ENCODE data around the gene CEP72.
"Not testable (repeated sequence)": the region's sequence is repeated elsewhere in the genome, so short reads cannot be mapped to it uniquely, and the experiment has no call there.

DNA sequence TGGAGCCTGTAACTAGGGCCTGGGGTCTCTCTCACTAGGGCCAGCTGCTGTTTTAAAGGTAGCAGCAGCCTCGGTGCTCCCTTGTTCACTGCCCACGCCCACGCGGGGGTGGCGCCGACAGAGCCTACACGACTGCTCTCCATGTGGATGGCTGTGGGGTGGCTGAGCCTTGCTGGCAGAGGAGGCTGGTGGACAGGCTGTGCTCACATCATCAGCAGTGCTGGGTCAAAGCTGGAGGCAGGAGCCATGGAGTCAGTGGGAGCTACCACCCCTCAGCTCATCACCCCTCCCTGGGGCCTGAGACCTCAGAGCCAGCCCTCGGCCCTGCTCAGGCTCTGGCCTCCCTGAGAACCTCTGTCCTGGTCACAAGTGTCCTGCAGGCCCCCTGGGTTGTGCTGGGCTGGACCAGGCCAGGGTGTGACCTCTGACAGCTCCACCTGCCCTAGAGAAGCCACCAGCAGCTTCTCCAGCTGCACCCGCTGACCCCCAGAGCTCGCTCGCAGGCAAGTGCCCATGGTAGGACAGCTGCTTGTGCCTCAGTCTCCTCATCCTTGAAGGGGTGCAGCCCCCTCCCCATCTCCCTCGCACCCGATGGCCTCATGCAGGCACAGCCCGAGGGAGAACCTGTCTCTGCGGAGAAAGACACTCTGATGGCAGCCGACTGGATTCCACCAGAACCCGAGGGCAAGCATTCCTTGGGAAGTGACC lies 70.7 kb downstream of the CEP72 start:
- TF ChIP-seq CTCF (IDR thresholded peaks at IDR 0.05; ENCODE audit: low read depth, low read length); POLR2A (IDR thresholded peaks at IDR 0.05; ENCODE audit: extremely low read depth, insufficient read length); MAX (IDR thresholded peaks at IDR 0.05; ENCODE audit: low read depth, low read length): not testable (repeated sequence)

All from NB4 (cell line).